Pons (tissue), 1 donor: ENCODE data around the gene TLL2.

Experiments used
- DNase-seq: peaks from one replicate; pipeline ENCODE4 v3.0.0-alpha.2; 2016; ENCODE audit warnings: low spot score

The TLL2 gene

GRCh38 chr10:96507044-96507443, 6.7 kb downstream of the TLL2 start:
- DNase-seq: no peak

GRCh38 chr10:96505150-96506136, 8.3 kb downstream of the TLL2 start:
- DNase-seq: no peak

GRCh38 chr10:96502561-96503282, 11.0 kb downstream of the TLL2 start:
- no peak for DNase-seq

- DNase-seq: no peak
Measured at GRCh38 chr10:96501985-96502384, 11.7 kb downstream of the TLL2 start.

GRCh38 chr10:96500519-96500918, 13.2 kb downstream of the TLL2 start:
- DNase-seq: no peak

GRCh38 chr10:96500050-96500449, 13.7 kb downstream of the TLL2 start:
- DNase-seq: no peak

GRCh38 chr10:96497391-96497790, 16.3 kb downstream of the TLL2 start:
- no peak for DNase-seq

GRCh38 chr10:96496281-96496925, 17.3 kb downstream of the TLL2 start:
- no peak for DNase-seq

- no peak for DNase-seq
Measured at GRCh38 chr10:96495544-96495943, 18.2 kb downstream of the TLL2 start.

GRCh38 chr10:96494694-96495093, 19.0 kb downstream of the TLL2 start:
- no peak for DNase-seq

GRCh38 chr10:96493871-96494525, 19.7 kb downstream of the TLL2 start:
- no peak for DNase-seq

- DNase-seq: no peak
Measured at GRCh38 chr10:96493254-96493653, 20.5 kb downstream of the TLL2 start.

- no peak for DNase-seq
Measured at GRCh38 chr10:96491303-96491702, 22.4 kb downstream of the TLL2 start.

GRCh38 chr10:96488161-96488935, 25.4 kb downstream of the TLL2 start:
- no peak for DNase-seq

GRCh38 chr10:96482815-96483588, 30.7 kb downstream of the TLL2 start:
- no peak for DNase-seq

GRCh38 chr10:96478355-96478754, 35.4 kb downstream of the TLL2 start:
- DNase-seq: no peak

- DNase-seq: no peak
Measured at GRCh38 chr10:96473866-96474265, 39.9 kb downstream of the TLL2 start.

GRCh38 chr10:96470116-96470743, 43.5 kb downstream of the TLL2 start:
- peak; percentile 90 for DNase-seq

- DNase-seq: no peak
Measured at GRCh38 chr10:96468845-96469244, 44.9 kb downstream of the TLL2 start.

- no peak for DNase-seq
Measured at GRCh38 chr10:96465599-96465998, 48.1 kb downstream of the TLL2 start.
